ENCODE data around the gene SIRPA.
"Not testable (repeated sequence)": the region's sequence is repeated elsewhere in the genome, so short reads cannot be mapped to it uniquely, and the experiment has no call there.

SIRPA gene

GRCh38 chr20:1906361-1907051 lies 11.3 kb downstream of the SIRPA start:
- DNase-seq (ENCODE audit: low read depth in 2 of 2): no peak

DNA sequence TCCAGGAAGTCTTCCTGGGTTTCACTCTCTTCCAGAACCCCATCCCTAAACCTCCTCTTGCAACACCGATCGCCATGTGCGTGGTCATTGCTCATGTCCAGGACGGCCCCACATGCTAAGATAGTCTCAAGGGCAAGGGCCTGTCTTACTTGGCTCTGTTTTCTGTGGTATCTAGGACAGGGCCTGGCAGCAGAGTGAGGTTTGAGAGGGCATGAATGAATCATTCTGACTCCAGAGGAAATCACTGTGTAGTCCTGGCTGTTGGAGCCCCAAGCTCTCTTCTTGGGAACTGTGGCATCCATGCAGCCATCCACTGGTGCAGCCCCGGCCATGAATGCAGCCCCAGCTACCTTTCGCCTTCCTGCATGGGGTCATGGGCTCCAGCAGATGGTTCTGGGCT lies 12.4 kb downstream of the SIRPA start:
- no peak for DNase-seq (ENCODE audit: low read depth in 2 of 2)

GRCh38 chr20:1908191-1908590 lies 13.0 kb downstream of the SIRPA start:
- no peak for DNase-seq (ENCODE audit: low read depth in 2 of 2)

DNA sequence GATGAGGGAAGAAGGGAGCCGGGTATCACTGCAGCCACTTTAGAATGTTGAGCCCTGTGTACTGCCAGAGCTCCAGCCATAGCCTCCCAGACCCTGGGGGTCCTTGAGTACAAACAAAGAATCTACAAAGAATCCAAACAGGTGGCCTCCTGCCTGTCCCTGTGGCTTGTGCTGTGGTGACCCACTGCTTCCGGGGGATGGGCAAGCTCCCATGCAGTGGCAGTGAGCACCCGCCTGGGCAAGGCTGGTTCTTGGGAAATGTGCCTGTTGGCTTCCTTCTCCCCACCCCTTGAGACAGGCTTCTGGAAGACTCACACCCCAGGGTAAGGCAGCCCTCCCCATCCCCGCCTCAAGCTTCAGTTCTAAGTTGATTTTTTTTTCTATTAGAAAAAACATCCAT lies 13.9 kb downstream of the SIRPA start:
- DNase-seq (ENCODE audit: low read depth in 2 of 2): no peak

- no peak for DNase-seq (ENCODE audit: low read depth in 2 of 2)
These were observed 16.3 kb downstream of the SIRPA start for GRCh38 chr20:1911536-1911935.

DNA sequence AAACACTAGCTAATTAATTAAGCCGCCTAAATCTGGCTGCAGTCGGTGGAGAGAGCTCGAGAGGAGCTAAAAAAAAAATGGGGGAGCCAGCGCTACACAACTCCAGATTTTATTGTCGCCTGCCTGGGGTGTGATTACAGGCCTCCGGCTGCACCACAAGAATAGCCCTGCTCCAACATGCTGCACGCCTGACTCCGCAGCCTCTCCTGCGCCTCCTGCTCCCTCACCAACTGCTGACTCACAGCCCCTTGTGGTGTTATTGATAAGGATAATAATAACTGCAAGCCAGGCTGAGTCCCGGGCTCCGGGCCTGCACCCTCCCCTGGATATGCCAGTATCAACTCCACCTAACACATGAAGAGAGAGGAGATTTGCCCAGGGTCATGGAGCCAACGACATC lies 16.8 kb downstream of the SIRPA start:
- no peak for DNase-seq (ENCODE audit: low read depth in 2 of 2)

DNA sequence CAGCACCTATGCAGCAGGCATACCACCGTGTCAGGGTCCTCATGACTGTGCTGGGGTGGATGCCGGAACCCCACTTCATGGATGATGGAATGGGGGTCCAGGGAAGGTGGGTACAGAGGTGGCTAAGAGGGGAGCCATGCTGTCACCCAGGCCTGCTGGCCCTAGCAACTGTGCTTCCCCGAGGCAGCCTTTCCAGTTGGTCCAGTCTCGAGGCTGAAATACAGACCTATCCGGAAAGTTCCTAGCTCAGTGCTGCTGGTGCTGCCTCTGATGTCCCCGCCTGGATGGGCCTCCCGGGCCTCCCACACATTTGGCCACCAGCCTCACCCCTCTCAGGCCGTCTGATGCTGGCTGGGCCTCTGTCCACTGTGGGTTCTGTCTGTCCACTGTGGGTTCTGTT lies 17.4 kb downstream of the SIRPA start:
- no peak for DNase-seq (ENCODE audit: low read depth in 2 of 2)

DNA sequence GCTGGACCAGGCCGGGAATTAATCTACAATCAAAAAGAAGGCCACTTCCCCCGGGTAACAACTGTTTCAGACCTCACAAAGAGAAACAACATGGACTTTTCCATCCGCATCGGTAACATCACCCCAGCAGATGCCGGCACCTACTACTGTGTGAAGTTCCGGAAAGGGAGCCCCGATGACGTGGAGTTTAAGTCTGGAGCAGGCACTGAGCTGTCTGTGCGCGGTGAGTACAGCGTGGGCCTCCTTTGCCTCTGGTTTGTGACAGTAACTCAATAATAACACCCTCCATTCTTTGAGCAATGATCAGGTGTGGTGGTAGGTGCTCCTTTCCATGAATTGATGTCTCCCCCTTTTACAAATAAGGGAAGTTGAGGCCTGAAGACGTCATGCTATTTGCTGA lies 20.0 kb downstream of the SIRPA start:
- not testable (repeated sequence) for DNase-seq (ENCODE audit: low read depth in 2 of 2)

GRCh38 chr20:1915725-1916124 lies 20.5 kb downstream of the SIRPA start:
- DNase-seq (ENCODE audit: low read depth in 2 of 2): no peak

GRCh38 chr20:1917786-1918185 lies 22.6 kb downstream of the SIRPA start:
- DNase-seq (ENCODE audit: low read depth in 2 of 2): no peak

- DNase-seq (ENCODE audit: low read depth in 2 of 2): no peak
These were observed 23.4 kb downstream of the SIRPA start for GRCh38 chr20:1918491-1919165.

GRCh38 chr20:1920252-1920651 lies 25.0 kb downstream of the SIRPA start:
- DNase-seq (ENCODE audit: low read depth in 2 of 2): no peak

GRCh38 chr20:1920826-1921225 lies 25.6 kb downstream of the SIRPA start:
- no peak for DNase-seq (ENCODE audit: low read depth in 2 of 2)

DNA sequence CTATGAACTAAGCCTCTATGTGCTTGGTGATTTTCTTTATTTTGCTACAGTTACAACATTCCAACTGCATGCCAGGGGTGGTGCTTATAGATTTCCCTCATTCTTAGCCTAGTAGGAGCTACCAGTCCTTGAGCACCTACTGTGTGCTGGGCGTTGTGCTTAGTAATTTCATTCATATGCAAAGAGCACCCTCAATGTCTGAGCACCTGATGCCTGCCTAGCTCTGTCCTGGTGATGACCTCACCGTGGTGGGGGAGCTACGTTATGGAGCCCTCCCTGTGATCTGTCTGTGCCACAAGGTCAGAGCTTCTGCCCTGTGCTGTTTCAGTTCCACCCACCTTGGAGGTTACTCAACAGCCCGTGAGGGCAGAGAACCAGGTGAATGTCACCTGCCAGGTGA lies 26.8 kb downstream of the SIRPA start:
- DNase-seq (ENCODE audit: low read depth in 2 of 2): not testable (repeated sequence)

GRCh38 chr20:1922786-1923185 lies 27.6 kb downstream of the SIRPA start:
- DNase-seq (ENCODE audit: low read depth in 2 of 2): no peak

- DNase-seq (ENCODE audit: low read depth in 2 of 2): no peak
These were observed 30.0 kb downstream of the SIRPA start for GRCh38 chr20:1924910-1925861.

- no peak for DNase-seq (ENCODE audit: low read depth in 2 of 2)
These were observed 31.0 kb downstream of the SIRPA start for GRCh38 chr20:1926237-1926636.

- no peak for DNase-seq (ENCODE audit: low read depth in 2 of 2)
These were observed 32.0 kb downstream of the SIRPA start for GRCh38 chr20:1927217-1927616.

- DNase-seq (ENCODE audit: low read depth in 2 of 2): no peak
These were observed 32.9 kb downstream of the SIRPA start for GRCh38 chr20:1928154-1928553.

DNA sequence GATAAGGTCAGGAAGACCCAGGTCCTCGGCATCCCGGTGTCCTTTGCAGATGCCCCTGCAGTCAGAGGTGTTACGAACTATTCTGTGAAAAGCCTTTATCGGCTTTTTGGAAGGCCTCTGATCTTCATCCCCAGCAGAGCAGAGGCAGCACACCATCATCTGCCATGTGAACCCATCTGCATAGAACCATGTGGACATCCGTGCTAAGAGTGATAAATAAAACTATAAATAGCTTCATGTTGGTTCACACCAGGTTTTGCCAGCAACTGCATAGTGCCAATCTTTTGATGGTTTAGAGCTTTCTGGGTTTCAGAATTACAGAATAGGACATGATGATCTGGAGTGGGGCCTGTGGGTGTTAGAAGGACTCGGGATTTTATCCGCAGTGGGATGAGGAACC lies 33.6 kb downstream of the SIRPA start:
- no peak for DNase-seq (ENCODE audit: low read depth in 2 of 2)

DNA sequence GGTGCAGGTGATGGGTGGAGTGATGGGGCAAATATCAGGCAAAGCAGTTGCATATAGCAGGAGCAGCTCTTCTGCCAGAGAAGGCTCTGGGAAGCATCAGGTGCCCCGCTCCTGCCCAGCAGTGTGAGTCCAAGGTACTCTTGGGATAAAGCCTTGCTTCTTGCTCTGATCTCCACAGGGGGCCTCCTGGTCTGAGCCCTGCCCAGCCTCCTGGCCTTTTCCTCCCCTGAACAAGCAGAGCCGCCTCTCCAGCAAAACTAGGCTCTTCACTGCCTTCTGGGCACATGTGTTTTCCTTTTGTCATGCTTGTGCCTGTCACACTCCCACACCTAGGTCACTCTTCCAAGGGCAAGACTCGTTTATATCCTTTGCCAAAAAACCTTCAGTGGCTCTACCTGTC lies 34.3 kb downstream of the SIRPA start:
- DNase-seq (ENCODE audit: low read depth in 2 of 2): no peak

DNA sequence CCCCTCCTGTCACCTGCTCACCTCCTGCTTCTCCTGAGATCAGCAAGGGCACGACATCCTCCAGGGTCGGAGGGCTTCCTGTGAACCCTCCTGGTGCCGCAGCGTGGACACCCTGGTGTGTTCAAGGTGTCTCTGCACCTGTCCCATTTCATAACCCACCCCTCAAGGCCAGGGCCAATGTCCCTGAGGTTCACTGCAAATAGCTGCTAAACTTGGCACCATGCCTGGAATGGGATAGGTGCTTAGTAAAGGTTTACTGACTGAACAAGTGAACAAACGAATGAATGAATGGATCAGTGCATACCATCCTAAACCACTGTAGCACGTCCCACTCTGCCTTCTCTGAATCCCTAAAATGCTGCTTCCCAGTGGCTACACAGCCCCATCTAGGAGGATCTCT lies 35.0 kb downstream of the SIRPA start:
- DNase-seq (ENCODE audit: low read depth in 2 of 2): no peak

- no peak for DNase-seq (ENCODE audit: low read depth in 2 of 2)
These were observed 36.6 kb downstream of the SIRPA start for GRCh38 chr20:1931830-1932229.
